NOMO-1 treated with dmso at 0.1 percent for 144 hours (cell line): ENCODE data around the gene CDH4.

Source experiments
- DNase-seq: peaks from one replicate; lab custom pipeline; 2025; ENCODE audit not compliant: unreplicated experiment; lab: John Stamatoyannopoulos, UW

The CDH4 gene

GRCh38 chr20:61878478-61879302 is 626.6 kb downstream of the CDH4 start:
- no peak for DNase-seq

GRCh38 chr20:61879303-61879620 is 627.2 kb downstream of the CDH4 start:
- no peak for DNase-seq

GRCh38 chr20:61879694-61880093 is 627.6 kb downstream of the CDH4 start:
- DNase-seq: no peak

- DNase-seq: no peak
These were observed 628.6 kb downstream of the CDH4 start for GRCh38 chr20:61880706-61881105.

GRCh38 chr20:61881416-61881815 is 629.4 kb downstream of the CDH4 start:
- no peak for DNase-seq

GRCh38 chr20:61881861-61882260 is 629.8 kb downstream of the CDH4 start:
- DNase-seq: no peak

GRCh38 chr20:61882716-61883615 is 630.9 kb downstream of the CDH4 start:
- no peak for DNase-seq

- DNase-seq: no peak
These were observed 631.9 kb downstream of the CDH4 start for GRCh38 chr20:61883857-61884393.

- DNase-seq: no peak
These were observed 632.7 kb downstream of the CDH4 start for GRCh38 chr20:61884571-61885389.

- DNase-seq: no peak
These were observed 634.0 kb downstream of the CDH4 start for GRCh38 chr20:61885759-61886715.

GRCh38 chr20:61886721-61887595 is 634.9 kb downstream of the CDH4 start:
- no peak for DNase-seq

GRCh38 chr20:61887596-61888093 is 635.6 kb downstream of the CDH4 start:
- no peak for DNase-seq

- no peak for DNase-seq
These were observed 636.2 kb downstream of the CDH4 start for GRCh38 chr20:61888101-61888865.

- no peak for DNase-seq
These were observed 637.6 kb downstream of the CDH4 start for GRCh38 chr20:61889659-61890058.

- DNase-seq: no peak
These were observed 638.1 kb downstream of the CDH4 start for GRCh38 chr20:61890210-61890609.

GRCh38 chr20:61891476-61891875 is 639.4 kb downstream of the CDH4 start:
- no peak for DNase-seq

GRCh38 chr20:61891916-61892649 is 640.0 kb downstream of the CDH4 start:
- no peak for DNase-seq
